H9 (cell line): Measurements from ENCODE around the gene ADAMTS13. TPM values are rescaled to one million over a fixed set of nuclear protein-coding genes. Genes with fewer than 3 reads are reported as not detected.

Experiments used
- DNase-seq: peaks from one replicate; pipeline ENCODE4 v3.0.0-alpha.2; 2017
- H2AFZ ChIP-seq: one replicate; pipeline ENCODE4 v1.6.1; 2013; ENCODE audit warnings: mild to moderate bottlenecking, low read length, control low read depth, moderate library complexity
- H2AK5ac ChIP-seq: 2 replicates; pipeline ENCODE4 v1.6.1; 2013; ENCODE audit warnings: low read length, control low read depth, mixed read lengths; ENCODE audit not compliant: insufficient read length
- H2BK120ac ChIP-seq: one replicate; pipeline ENCODE4 v1.6.1; 2013; ENCODE audit warnings: low read depth, mild to moderate bottlenecking, low read length, control low read depth, inconsistent platforms; ENCODE audit not compliant: poor library complexity, severe bottlenecking
- H2BK12ac ChIP-seq: 2 replicates; pipeline ENCODE4 v1.6.1; 2013; ENCODE audit warnings: low read length, control low read depth, mixed read lengths, low read depth; ENCODE audit not compliant: insufficient read length
- H2BK15ac ChIP-seq: 2 replicates; pipeline ENCODE4 v1.6.1; 2013; ENCODE audit warnings: low read depth, low read length, control low read depth
- H2BK20ac ChIP-seq: one replicate; pipeline ENCODE4 v1.6.1; 2013; ENCODE audit warnings: low read depth, mild to moderate bottlenecking, low read length, control low read depth, inconsistent platforms; ENCODE audit not compliant: poor library complexity, severe bottlenecking
- H2BK5ac ChIP-seq: 2 replicates; pipeline ENCODE4 v1.6.1; 2013; ENCODE audit warnings: low read length, control low read depth, mixed read lengths; ENCODE audit not compliant: insufficient read length
- H3K14ac ChIP-seq: 2 replicates; pipeline ENCODE4 v1.6.1; 2013; ENCODE audit warnings: low read length, control low read depth; ENCODE audit not compliant: insufficient read depth
- H3K18ac ChIP-seq: 2 replicates; pipeline ENCODE4 v1.6.1; 2013; ENCODE audit warnings: low read depth, mild to moderate bottlenecking, mixed read lengths, low read length, control low read depth; ENCODE audit not compliant: insufficient read length
- H3K23ac ChIP-seq: 2 replicates; pipeline ENCODE4 v1.6.1; 2013; ENCODE audit warnings: low read length, control low read depth, mixed read lengths, low read depth; ENCODE audit not compliant: insufficient read length
- H3K23me2 ChIP-seq: 2 replicates; pipeline ENCODE4 v1.6.1; 2013; ENCODE audit warnings: low read depth, mild to moderate bottlenecking, mixed read lengths, low read length, control low read depth; ENCODE audit not compliant: insufficient read length, poor library complexity, severe bottlenecking
- H3K27ac ChIP-seq: 2 replicates; pipeline ENCODE4 v1.5.1; 2013; ENCODE audit warnings: low read length, control low read depth, mixed read lengths, low read depth; ENCODE audit not compliant: insufficient read length
- H3K27me3 ChIP-seq: 2 replicates; pipeline ENCODE4 v1.6.1; 2013; ENCODE audit warnings: low read length, control low read depth, inconsistent platforms; ENCODE audit not compliant: insufficient read depth
- H3K4ac ChIP-seq: 2 replicates; pipeline ENCODE4 v1.6.1; 2013; ENCODE audit warnings: low read depth, mild to moderate bottlenecking, control low read depth, inconsistent platforms, low read length, moderate library complexity
- H3K4me1 ChIP-seq: 2 replicates; pipeline ENCODE4 v1.6.1; 2013; ENCODE audit warnings: low read length, control low read depth, inconsistent platforms; ENCODE audit not compliant: insufficient read depth
- H3K4me2 ChIP-seq: 2 replicates; pipeline ENCODE4 v1.6.1; 2013; ENCODE audit warnings: low read length, control low read depth, mixed read lengths; ENCODE audit not compliant: insufficient read length, insufficient read depth
- H3K56ac ChIP-seq: 2 replicates; pipeline ENCODE4 v1.6.1; 2013; ENCODE audit warnings: low read depth, mild to moderate bottlenecking, mixed read lengths, low read length, control low read depth; ENCODE audit not compliant: insufficient read length
- H3K79me1 ChIP-seq: 2 replicates; pipeline ENCODE4 v1.6.1; 2013; ENCODE audit warnings: low read depth, mild to moderate bottlenecking, moderate library complexity, low read length, control low read depth, inconsistent platforms; ENCODE audit not compliant: insufficient read depth, poor library complexity, severe bottlenecking
- H3K79me2 ChIP-seq: 2 replicates; pipeline ENCODE4 v1.6.1; 2013; ENCODE audit warnings: low read length, control low read depth, inconsistent platforms; ENCODE audit not compliant: insufficient read depth
- H3K9ac ChIP-seq: 2 replicates; pipeline ENCODE4 v1.6.1; 2013; ENCODE audit warnings: low read length, control low read depth, mixed read lengths; ENCODE audit not compliant: insufficient read length; ENCODE audit errors: extremely low read depth
- H3K9me3 ChIP-seq: one replicate; pipeline ENCODE4 v1.6.1; 2013; ENCODE audit warnings: low read depth, low read length, inconsistent platforms; ENCODE audit not compliant: control insufficient read depth
- H3T11ph ChIP-seq: one replicate; pipeline ENCODE4 v1.6.1; 2013; ENCODE audit warnings: mild to moderate bottlenecking, low read length, control low read depth, inconsistent platforms
- H4K20me1 ChIP-seq: one replicate; pipeline ENCODE4 v1.6.1; 2013; ENCODE audit not compliant: control insufficient read depth, insufficient read length, insufficient read depth
- H4K5ac ChIP-seq: 2 replicates; pipeline ENCODE4 v1.6.1; 2013; ENCODE audit warnings: low read depth, mild to moderate bottlenecking, mixed read lengths, low read length, control low read depth; ENCODE audit not compliant: insufficient read length
- H4K8ac ChIP-seq: replicated peaks from 2 replicates; pipeline ENCODE4 v1.6.1; 2013; ENCODE audit warnings: low read length, control low read depth, mixed read lengths, low read depth; ENCODE audit not compliant: insufficient read length
- H4K91ac ChIP-seq: 2 replicates; pipeline ENCODE4 v1.6.1; 2013; ENCODE audit warnings: low read depth, mild to moderate bottlenecking, moderate library complexity, mixed read lengths, low read length, control low read depth; ENCODE audit not compliant: insufficient read length
- H3K27ac Mint-ChIP-seq, 3 experiments: 2 replicates in 2 of 3; 3 replicates in 1 of 3; pipeline ENCODE4 v1.8.0; 2020 to 2021; ENCODE audit warnings: mixed read lengths in 3 of 3, mild to moderate bottlenecking in 1 of 3, moderate library complexity in 1 of 3
- H3K27me3 Mint-ChIP-seq: 2 replicates; pipeline ENCODE4 v1.8.0; 2021; ENCODE audit warnings: low read depth, mild to moderate bottlenecking, moderate library complexity, mixed read lengths
- H3K36me3 Mint-ChIP-seq, 3 experiments: 2 replicates in 2 of 3; 3 replicates in 1 of 3; pipeline ENCODE4 v1.8.0; 2020 to 2021; ENCODE audit warnings: low read depth in 3 of 3, mixed read lengths in 3 of 3; ENCODE audit not compliant: insufficient read depth in 1 of 3
- H3K4me1 Mint-ChIP-seq, 2 experiments: 2 replicates each; pipeline ENCODE4 v1.8.0; 2020; ENCODE audit warnings: mixed read lengths in 2 of 2
- H3K4me3 Mint-ChIP-seq, 2 experiments: 2 replicates in 1 of 2; 3 replicates in 1 of 2; pipeline ENCODE4 v1.8.0; 2020 to 2021; ENCODE audit warnings: mild to moderate bottlenecking in 2 of 2, mixed read lengths in 2 of 2, moderate library complexity in 1 of 2
- H3K9me3 Mint-ChIP-seq, 2 experiments: 2 replicates in 1 of 2; 3 replicates in 1 of 2; pipeline ENCODE4 v1.8.0; 2020; ENCODE audit warnings: mild to moderate bottlenecking in 2 of 2, mixed read lengths in 2 of 2, moderate library complexity in 1 of 2
- CTCF ChIP-seq: fragments of 200-600 bp; sonication (generic); conservative IDR thresholded peaks from 3 replicates; pipeline ENCODE4 v1.8.0; 2021; ENCODE audit warnings: antibody characterized with exemption, mild to moderate bottlenecking
- WGBS: extraction: QIAGEN DNeasy Blood & Tissue Kit; methylation state at CpG from one replicate; pipeline ENCODE4 v1.1.7; 2013; ENCODE audit warnings: missing lambda C conversion rate, low lambda C conversion rate, mixed read lengths; ENCODE audit not compliant: insufficient read length; ENCODE audit errors: extremely low coverage; 5-methylcytosine and 5-hydroxymethylcytosine counted together
- total RNA-seq: library from RNA; stranded (reverse); gene quantifications from 2 replicates; pipeline ENCODE4 v1.2.1, GENCODE V29; 2021

Gene ADAMTS13
- total RNA-seq, 1 experiment from 2014 or later = 8.8 TPM

GRCh38 chr9:133441571-133441970 is 19.4 kb downstream of the ADAMTS13 start:
- no CpG with 5 or more reads among the region's 5 CpGs for WGBS

More at GRCh38 chr9:133441571-133441970, 19.4 kb downstream of the ADAMTS13 start:
- Histone ChIP-seq H3T11ph (no peak overlapping the region), H2AK5ac (no peak overlapping the region), H3K23me2 (no peaks in the 10 kb centered on the region), H3K27me3 (no peaks in the 10 kb centered on the region), H4K8ac (no peak overlapping the region), H3K9me3 (no peaks in the 10 kb centered on the region), H4K20me1 (no peaks in the 10 kb centered on the region), H2BK15ac (no peak overlapping the region), H3K56ac (no peak overlapping the region), H3K18ac (no peak overlapping the region), H3K4me2 (no peak overlapping the region), H2BK5ac (no peak overlapping the region), H2BK120ac (no peak overlapping the region), H3K27ac (no peak overlapping the region), H3K79me1 (no peaks in the 10 kb centered on the region), H2BK12ac (no peak overlapping the region), H3K4ac (no peak overlapping the region), H3K79me2 (no peaks in the 10 kb centered on the region), H3K23ac (no peak overlapping the region), H4K5ac (no peak overlapping the region), H4K91ac (no peak overlapping the region), H2BK20ac (no peak overlapping the region), H2AFZ (no peak overlapping the region), H3K4me1 (no peaks in the 10 kb centered on the region), H3K14ac (no peak overlapping the region), H3K9ac (no peak overlapping the region)
- no peaks in the 10 kb centered on the region for H3K4me1 Mint-ChIP-seq
- H3K27ac Mint-ChIP-seq = no peak overlapping the region; a peak in 1 of 7 replicates
- H3K4me3 Mint-ChIP-seq = no peak overlapping the region
- H3K9me3 Mint-ChIP-seq = no peaks in the 10 kb centered on the region
- TF ChIP-seq CTCF = no peak
- no peaks in the 10 kb centered on the region; a peak in 1 of 7 replicates for H3K36me3 Mint-ChIP-seq
- no peaks in the 10 kb centered on the region; the same call in 1 of the 2 replicates for H3K27me3 Mint-ChIP-seq
- no peak for DNase-seq
